Activated CD4-positive, CD25-positive, alpha-beta regulatory T cell treated with anti-CD3 and anti-CD28 coated beads, Interleukin-2, amount 50 U/mL, for 16 hours (primary cell): ENCODE measurements around the gene ZBED5.
"Not testable (repeated sequence)": the region's sequence is repeated elsewhere in the genome, so short reads cannot be mapped to it uniquely, and the experiment has no call there.

Experiments
- DNase-seq: peaks from one replicate; pipeline ENCODE4 v3.0.0-alpha.2; 2020; ENCODE audit warnings: low read depth, low spot score

ZBED5 gene

DNA sequence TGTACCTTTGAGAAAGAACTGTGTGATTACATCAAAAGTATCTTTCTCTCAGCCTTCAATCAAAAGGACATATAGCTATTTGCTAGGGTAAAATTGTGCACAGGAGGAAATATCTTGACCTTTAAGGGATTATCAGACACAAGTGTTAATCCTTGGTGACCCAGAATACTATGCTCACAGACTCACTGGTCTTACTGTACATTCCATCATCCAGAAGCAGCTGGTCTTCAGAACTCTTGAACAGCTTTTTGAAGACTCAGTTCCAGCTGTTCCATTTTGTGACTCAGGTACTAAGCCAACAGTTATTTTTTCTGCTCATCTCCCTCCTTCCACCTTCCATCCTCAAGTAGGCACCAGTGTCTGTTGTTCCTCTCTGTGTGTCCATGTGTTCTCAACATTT, 19.8 kb downstream of the ZBED5 start:
- DNase-seq: no peak

DNA sequence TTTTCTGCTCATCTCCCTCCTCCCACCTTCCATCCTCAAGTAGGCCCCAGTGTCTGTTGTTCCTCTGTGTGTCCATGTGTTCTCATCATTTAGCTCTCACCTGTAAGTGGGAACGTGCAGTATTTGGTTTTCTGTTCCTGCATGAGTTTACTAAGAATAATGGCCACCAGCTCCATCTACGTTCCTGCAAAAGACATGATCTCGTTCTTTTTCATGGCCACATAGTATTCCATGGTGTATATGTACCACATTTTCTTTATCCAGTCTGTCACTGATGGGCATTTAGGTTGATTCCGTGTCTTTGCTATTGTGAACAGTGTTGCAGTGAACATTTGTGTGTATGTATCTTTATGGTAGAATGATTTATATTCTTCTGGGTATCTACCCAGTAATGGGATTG, 21.0 kb downstream of the ZBED5 start:
- not testable (repeated sequence) for DNase-seq

DNA sequence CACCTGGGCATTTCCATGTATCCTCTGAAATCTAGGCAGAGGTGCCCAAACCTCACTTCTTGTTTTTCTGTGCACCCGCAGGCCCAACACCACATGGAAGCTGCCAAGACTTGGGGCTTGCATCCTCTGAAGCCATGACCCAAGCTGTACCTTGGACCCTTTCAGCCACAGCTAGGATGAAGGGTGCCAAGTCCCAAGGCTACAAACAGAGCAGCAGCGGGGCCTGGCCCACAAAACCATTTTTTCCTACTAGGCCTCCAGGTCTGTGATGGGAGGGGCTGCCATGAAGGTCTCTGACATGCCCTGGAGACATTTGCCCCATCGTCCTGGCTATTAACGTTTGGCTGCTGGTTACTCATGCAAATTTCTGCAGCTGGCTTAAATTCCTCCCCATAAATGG, 28.7 kb downstream of the ZBED5 start:
- DNase-seq: no peak

DNA sequence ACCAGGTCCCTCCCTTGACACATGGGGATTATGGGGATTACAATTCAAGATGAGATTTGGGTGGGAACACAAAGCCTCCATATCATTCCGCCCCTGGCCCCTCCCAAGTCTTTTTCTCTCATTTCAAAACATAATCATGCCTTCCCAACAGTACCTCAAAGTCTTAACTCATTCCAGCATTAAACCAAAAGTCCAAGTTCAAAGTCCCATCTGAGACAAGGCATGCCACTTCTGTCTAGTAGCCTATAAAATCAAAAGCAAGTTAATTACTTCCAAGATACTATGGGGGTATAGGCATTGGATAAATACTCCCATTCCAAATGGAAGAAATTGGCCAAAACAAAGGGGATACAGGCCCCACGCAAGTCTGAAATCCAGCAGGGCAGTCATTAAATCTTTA, 29.5 kb downstream of the ZBED5 start:
- no peak for DNase-seq

DNA sequence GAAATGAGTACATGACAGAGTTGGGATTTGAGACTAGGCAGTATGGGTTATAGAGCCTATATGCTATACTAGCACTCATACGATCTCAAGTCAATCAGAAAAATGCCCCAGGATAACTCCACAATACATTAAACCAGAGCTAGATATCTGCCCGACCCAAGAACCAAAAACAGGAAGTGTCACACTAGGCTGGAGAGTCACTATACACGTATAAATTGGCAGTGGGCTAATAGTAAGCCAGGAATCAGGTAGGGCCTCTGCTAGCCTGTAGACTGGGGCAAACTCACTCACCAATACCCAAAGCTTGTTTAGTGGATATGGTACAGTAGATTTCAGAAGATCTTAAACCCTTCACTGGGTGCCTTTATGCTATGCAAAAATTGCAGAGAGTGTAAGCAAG, 33.0 kb downstream of the ZBED5 start:
- DNase-seq: no peak

DNA sequence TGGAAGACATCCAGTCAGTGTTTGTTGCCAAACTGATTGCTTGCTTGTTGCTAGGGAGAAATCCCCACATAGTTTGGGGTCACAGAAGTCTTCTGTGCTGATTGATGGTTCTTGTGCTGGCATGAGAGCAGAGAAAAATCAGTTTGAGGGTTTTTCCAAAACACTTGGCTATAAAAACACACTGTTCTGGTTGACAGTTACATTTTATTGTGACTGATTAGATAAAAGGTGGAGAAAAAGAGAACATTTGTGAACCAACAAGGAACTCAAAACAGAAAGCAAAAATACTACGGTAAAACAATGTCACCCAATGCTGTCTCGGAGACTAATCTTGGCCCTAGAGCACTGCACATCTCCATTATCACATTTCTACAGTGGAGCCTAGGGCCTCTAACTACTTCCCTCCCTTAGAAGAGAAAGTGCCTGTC, 34.7 kb downstream of the ZBED5 start:
- no peak for DNase-seq

GRCh38 chr11:10822491-10822890, 35.4 kb downstream of the ZBED5 start:
- DNase-seq: not testable (repeated sequence)

- DNase-seq: no peak
These were observed 39.3 kb downstream of the ZBED5 start for GRCh38 chr11:10818594-10818993.

DNA sequence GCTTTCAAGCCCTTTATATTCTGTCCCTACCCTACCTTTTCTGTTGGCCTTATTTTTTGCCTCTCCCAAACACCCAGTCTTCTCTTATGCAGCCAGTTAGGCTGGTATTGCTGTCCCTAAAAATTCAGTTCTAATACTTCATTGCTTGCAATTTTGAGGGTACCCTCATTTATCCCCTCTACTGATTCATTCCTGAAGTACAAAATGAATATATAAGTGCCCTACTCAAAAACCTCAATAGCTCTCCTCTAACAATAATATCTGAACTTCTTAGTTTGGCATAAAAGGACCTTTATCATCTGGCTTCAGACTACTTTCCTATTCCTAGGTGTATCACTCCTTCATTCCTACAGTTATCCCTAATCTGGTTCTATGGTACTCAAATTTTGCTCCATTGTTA, 43.9 kb downstream of the ZBED5 start:
- no peak for DNase-seq

- DNase-seq: peak; percentile 19
These were observed 48.3 kb downstream of the ZBED5 start for GRCh38 chr11:10809373-10810160.

GRCh38 chr11:10808553-10809372, 49.1 kb downstream of the ZBED5 start, which contains the start of gene EIF4G2:
TSS of gene EIF4G2 (minus strand) at chr11:10808926.
- peak; percentile 97 for DNase-seq

DNA sequence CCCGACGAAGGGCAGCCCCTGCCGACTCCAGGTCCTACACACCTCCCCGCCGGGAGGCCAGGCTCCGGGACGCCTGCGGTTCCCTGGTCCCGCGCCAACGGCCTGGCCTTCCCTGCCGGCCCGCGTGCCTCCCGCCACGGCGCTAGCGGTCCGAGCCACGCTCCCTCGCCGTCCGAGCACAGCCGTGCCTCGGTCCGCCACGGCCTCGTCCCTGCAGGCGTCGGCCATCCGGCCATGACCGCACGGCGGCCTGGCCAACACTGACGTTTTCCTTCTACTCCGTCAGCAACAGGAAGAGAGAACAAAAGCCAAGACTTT, 49.7 kb downstream of the ZBED5 start:
- no peak for DNase-seq

DNA sequence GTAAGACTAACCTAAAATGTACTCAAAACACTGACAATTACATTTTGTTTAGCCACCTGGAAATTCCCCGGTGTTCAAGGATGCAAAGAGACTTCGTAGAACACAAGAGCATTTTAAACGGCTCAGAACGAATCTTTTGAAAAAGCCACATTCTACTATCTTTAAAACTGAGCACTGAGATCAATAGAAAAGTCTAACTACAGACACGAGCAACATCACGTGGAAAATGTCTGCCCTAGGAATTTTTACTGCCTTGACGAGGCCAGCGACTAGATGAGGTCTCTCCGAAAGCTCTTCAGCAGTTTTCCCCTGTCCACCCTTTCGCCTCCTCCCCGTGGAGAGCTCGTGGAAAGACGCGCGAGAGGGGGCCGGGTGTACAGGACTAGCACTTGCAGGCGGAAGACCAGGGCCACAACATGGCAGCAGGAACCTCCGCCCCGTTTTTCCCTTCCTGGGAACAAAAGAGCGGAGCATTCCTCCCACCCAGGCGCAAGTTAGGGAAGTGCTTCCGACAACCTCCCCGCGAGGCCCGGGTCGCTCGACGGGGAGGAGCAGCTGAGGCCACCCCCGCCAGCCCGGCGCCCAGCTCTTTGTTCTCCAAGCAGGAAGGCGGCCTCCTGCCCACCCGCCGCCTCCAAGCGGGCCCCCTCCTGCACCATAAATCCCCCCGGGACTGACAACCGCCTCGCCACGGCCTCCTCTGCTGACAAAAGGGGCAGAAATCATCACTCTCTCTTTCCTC, 50.2 kb downstream of the ZBED5 start:
- peak; percentile 6 for DNase-seq

- DNase-seq: no peak
These were observed 51.6 kb downstream of the ZBED5 start for GRCh38 chr11:10806206-10806605.

- no peak for DNase-seq
These were observed 52.1 kb downstream of the ZBED5 start for GRCh38 chr11:10805741-10806140.

- no peak for DNase-seq
These were observed 54.2 kb downstream of the ZBED5 start for GRCh38 chr11:10803676-10804075.
